GM15510 (cell line): ENCODE data around the gene LONP1.

Source experiments
- POLR2A ChIP-seq: IDR thresholded peaks from 3 replicates; pipeline ENCODE4 v1.6.1; 2011; ENCODE audit warnings: borderline replicate concordance; ENCODE audit not compliant: insufficient read length; ENCODE audit errors: extremely low read depth

The LONP1 gene

GRCh38 chr19:5696196-5697021 lies 23.5 kb downstream of the LONP1 start:
- TF ChIP-seq POLR2A: peak; percentile 9

DNA sequence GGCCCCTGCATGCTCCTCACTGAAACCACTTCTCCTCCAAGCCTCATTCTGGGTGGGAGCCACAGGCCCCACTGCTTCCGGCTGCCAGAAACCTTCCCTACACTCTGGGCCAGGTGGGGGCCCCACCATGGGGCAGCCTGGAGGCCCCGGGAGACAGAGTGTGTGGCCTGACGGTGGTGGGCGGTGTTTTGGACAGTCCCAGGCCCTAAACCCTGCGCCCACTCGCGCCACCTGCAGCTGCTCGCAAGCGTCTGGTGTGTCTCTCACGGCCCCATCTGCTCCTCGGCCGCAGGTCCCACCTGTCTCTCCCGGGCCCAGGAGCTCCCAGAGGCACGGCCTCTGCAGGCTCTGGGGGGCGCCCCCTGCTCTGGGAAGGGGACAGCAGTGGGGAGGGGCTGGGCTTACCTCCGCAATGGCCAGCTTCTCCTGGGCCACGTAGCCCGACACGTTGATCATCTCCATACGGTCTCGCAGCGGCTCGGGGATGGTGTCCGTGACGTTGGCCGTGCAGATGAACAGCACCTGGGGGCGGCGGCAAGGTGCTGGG lies 24.2 kb downstream of the LONP1 start:
- no peak for TF ChIP-seq POLR2A

DNA sequence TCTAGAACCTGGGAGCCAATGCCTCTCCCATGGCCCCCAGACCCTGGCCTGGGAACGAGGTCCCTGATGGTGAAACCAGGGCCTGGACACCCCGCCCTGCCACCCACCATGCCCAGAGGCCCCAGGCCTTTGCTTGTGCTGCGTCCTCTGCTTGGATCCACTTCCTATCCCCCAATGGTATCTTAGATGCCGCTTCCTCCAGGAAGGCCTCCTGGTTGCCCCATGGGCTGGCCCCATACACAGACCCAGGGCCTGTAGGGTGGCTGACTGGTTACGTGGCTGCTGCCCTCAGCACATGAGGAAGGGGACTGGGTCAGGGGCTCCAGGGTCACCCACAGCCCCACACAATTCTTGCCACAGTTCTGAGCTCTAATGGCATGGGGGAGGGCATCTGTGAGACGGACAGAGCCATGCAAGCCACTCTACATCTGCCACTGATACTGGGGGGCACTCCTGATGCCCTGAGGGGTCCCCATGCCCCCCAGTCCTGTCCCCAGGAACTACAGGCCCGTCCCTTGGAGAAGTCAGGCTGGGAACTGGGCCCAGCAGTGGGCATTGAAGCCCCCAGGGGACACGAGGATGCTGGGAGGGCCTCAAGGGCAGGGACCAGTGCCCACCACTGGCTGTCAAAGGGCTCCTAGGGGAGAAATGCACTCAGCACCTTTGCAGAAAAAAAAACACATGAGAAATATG lies 24.8 kb downstream of the LONP1 start:
- no peak for TF ChIP-seq POLR2A

DNA sequence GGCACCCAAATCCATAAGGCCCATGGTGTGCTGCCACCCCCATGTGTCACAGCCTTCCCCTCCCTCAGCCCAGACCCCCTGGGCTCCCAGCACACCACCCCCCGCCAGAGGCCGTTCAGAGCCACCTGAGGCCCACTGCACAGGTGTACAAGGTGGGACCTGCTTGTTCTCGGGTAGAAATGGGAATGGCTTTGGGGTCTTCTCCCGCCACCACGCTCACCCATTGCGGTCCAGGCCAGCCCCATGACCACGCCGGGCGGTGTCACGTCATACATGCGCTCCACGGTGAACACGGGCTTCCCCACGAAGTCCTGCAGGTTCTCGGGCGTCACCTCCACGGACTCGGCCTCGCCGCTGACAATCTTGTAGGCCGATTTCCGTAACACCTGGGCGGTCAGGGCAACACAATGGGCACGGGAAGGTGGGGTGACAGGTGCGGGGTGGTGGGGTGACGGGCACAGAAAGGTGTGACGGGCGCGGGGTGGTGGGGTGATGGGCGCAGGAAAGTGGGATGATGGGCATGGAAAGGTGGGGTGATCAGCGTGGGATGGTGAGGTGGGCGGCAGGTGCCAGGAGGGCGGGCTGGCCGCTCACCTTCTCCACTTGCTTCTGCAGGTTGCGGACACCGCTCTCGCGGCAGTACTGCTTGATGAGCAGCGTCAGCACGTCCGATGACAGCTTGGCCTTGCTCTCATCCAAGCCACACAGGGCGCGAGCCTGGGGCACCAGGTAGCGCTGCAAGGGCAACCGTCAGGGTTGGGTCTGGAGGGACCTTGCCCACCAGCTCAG lies 25.6 kb downstream of the LONP1 start:
- no peak for TF ChIP-seq POLR2A

DNA sequence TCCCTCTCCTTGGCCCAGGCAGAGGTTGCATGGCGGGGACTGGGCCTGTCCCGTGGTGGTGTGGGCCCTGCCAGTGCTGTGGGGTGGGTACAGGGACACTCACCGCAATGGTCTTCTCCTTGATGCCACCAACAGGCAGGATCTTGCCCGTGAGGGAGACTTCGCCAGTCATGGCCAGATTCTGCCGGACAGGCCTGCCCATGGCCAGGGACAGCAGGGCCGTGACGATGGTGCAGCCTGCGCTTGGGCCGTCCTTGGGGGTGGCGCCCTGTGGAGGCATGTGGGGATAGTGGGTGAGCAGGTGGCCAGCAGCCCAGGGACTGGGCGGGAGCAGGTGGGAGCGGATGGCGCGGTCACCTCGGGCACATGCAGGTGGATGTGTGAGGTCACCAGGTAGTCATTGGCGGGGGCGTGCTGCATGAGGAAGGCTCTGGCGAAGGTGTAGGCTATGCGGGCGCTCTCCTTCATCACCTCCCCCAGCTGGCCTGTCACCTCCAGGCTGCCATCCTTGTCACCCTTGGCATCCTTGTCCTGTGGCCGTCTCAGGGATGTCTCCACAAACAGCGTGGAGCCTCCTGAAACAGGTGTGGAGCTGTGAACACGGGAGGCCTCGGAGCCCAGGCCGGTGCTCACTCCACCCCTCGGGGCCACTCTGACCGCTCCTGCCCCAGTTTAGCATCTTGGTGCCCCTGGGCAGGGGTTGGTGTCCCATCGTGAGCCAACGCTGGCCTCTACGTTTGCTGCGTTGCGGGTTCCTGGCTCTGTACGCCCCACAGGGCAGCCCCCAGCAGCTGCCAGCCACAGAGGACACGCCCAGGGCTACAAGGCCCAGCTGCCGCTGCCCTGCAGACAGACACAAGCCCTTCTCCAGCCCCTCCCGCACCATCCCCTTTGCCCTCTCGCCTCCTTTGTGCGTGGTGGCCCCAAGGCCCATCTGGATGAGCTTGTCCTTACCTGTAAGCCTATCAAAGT lies 26.5 kb downstream of the LONP1 start:
- TF ChIP-seq POLR2A: peak; percentile 21

DNA sequence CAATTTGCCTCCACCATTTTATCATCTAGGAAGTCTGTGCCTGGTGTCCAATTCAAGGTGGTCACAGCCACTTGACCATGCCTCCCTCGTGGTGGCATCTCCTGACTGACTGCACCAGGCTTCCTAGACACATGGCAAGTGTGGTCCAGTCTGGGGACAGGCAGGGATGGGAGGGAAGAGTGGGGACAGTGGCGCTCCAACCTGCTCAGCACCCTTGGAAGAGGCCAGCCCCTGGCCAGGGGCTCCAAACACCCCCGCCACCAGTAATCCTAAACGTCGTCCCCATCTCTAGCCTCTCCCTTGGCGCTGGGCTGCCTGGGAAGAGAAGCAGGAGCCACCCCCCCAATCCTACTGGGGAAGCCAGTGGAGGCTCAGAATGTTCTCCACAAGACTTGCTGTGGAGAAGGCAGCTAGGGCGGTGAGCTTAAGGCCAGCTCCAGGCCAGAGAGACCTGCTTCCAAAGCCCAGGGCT lies 27.2 kb downstream of the LONP1 start:
- TF ChIP-seq POLR2A: peak; percentile 6

- no peak for TF ChIP-seq POLR2A
Observed at GRCh38 chr19:5691822-5692722, 27.9 kb downstream of the LONP1 start.

DNA sequence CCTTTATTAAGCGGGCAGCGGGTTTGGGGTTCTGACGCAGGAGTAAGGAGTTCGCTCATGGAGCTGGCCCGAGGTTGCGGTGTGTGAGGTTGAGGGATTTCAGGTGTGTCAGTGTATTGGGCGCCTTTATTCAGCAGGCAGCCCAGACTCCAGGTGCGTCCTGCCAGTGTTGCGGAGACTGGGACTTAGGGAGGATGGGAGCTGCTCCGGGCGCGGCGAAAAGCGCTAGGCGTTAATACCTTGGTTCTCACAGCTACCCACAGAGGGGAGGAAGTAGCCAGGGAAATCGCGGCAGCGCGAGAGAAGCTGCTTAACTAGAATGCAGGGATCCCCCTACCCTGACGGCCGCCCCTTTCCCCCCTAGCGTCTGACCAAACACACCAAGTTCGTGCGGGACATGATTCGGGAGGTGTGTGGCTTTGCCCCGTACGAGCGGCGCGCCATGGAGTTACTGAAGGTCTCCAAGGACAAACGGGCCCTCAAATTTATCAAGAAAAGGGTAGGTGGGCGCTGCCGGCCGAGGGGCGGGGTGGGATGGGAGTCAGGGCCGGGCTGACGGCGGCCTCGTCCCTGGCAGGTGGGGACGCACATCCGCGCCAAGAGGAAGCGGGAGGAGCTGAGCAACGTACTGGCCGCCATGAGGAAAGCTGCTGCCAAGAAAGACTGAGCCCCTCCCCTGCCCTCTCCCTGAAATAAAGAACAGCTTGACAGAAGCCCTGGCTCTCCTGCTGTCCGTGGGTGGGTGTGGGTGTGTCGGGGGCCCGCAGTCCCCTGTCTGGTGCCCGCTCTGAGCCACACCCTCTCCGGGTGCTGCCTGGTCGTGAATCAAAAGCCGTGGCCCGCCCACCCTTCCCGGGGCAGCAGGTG lies 28.8 kb downstream of the LONP1 start:
- TF ChIP-seq POLR2A: no peak

DNA sequence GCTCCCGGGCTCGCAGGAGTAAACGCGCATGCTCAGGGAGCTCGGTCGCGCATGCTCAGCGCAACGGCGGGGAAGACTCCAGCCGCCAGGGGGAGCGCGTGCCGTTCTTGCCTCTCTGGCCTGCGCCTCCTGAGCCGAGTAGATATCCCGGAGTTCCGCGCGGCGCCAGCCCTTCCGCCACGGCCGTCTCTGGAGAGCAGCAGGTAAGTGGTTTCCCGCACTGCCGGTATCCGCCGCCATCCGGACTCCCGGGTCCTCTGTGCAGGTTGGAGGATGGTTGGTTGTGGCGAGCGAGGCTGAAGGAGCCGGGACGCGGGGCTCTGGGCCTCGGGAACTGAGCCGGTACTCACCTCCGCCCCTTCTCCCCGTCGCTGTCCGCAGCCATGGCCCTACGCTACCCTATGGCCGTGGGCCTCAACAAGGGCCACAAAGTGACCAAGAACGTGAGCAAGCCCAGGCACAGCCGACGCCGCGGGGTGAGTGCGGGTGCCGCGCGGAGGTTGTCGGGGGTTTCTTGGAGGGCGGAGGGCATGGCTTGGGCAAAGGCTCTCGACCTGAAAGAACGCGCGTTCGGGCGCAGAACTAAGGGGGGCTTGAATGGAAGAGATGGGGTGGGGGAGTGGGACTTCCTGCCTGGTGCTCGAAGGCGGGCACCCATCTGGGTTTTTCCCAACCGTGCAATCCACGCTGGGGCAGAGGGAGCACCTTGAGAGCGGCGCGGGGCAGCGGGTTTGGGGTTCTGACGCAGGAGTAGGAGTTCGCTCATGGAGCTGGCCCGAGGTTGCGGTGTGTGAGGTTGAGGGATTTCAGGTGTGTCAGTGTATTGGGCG lies 29.6 kb downstream of the LONP1 start, which contains the start of gene RPL36:
Gene RPL36 (plus strand): TSS at position 171 of the 830 bp plus-strand sequence. CDS start 213 bp downstream, at position 384.
- TF ChIP-seq POLR2A: peak; percentile 99

GRCh38 chr19:5687360-5688198 lies 32.4 kb downstream of the LONP1 start:
- no peak for TF ChIP-seq POLR2A

GRCh38 chr19:5686647-5687359 lies 33.1 kb downstream of the LONP1 start:
- peak; percentile 41 for TF ChIP-seq POLR2A
